Liver (tissue), 9 donors: ENCODE results near the gene CAT. TPM values are rescaled to one million over a fixed set of nuclear protein-coding genes. Genes with fewer than 3 reads are reported as not detected.

ENCODE experiments used
- DNase-seq: peaks from one replicate; pipeline ENCODE4 v3.0.0-alpha.2; 2017; ENCODE audit warnings: low spot score
- H3K27ac ChIP-seq, 2 donors: one replicate each; pipeline ENCODE4 v1.7.0; 2013; ENCODE audit warnings: inconsistent platforms in 2 of 2, low read length in 2 of 2, control low read depth in 1 of 2, low read depth in 1 of 2, mild to moderate bottlenecking in 1 of 2
- H3K27me3 ChIP-seq, 4 donors: one replicate each; pipeline versions ENCODE4 v1.6.1 to v1.7.0; 2013; ENCODE audit warnings: low read length in 3 of 4, inconsistent platforms in 1 of 4, mild to moderate bottlenecking in 1 of 4, moderate library complexity in 1 of 4; ENCODE audit not compliant: control insufficient read depth in 4 of 4, insufficient read depth in 4 of 4
- H3K36me3 ChIP-seq, 4 donors: one replicate each; pipeline versions ENCODE4 v1.6.1 to v1.7.0; 2013; ENCODE audit warnings: low read length in 3 of 4, mild to moderate bottlenecking in 3 of 4, low read depth in 1 of 4, moderate library complexity in 1 of 4; ENCODE audit not compliant: control insufficient read depth in 4 of 4, insufficient read depth in 3 of 4
- H3K4me1 ChIP-seq, 4 donors: one replicate each; pipeline versions ENCODE4 v1.6.1 to v1.7.0; 2013; ENCODE audit warnings: low read length in 3 of 4, mild to moderate bottlenecking in 3 of 4, moderate library complexity in 1 of 4; ENCODE audit not compliant: control insufficient read depth in 4 of 4, insufficient read depth in 4 of 4
- H3K4me3 ChIP-seq, 3 donors: one replicate each; pipeline versions ENCODE4 v1.6.1 to v1.7.0; 2013; ENCODE audit warnings: low read length in 3 of 3, control low read depth in 1 of 3, low read depth in 1 of 3, mild to moderate bottlenecking in 1 of 3
- H3K9ac ChIP-seq, 2 donors: one replicate each; pipeline ENCODE4 v1.7.0; 2013; ENCODE audit warnings: low read length in 2 of 2, mild to moderate bottlenecking in 2 of 2, moderate library complexity in 2 of 2, control low read depth in 1 of 2, low read depth in 1 of 2
- H3K9me3 ChIP-seq, 4 donors: one replicate each; pipeline versions ENCODE4 v1.6.1 to v1.7.0; 2013; ENCODE audit warnings: low read length in 3 of 4; ENCODE audit not compliant: control insufficient read depth in 4 of 4
- EGR1 ChIP-seq, 2 donors: IDR thresholded peaks; 2 replicates each; pipeline ENCODE4 v1.6.1; 2016 to 2018; ENCODE audit warnings: antibody characterized with exemption in 2 of 2, low read depth in 2 of 2
- FOXA1 ChIP-seq: IDR thresholded peaks from 2 replicates; pipeline ENCODE4 v1.6.1; 2016; ENCODE audit warnings: antibody characterized with exemption
- FOXA2 ChIP-seq: IDR thresholded peaks from 2 replicates; pipeline ENCODE4 v1.6.1; 2016; ENCODE audit warnings: antibody characterized with exemption
- GABPA ChIP-seq, 2 donors: IDR thresholded peaks in 1 of 2; conservative IDR thresholded peaks in 1 of 2; 2 replicates each; pipeline ENCODE4 v1.6.1; 2016; ENCODE audit warnings: antibody characterized with exemption in 2 of 2, mild to moderate bottlenecking in 1 of 2, moderate library complexity in 1 of 2
- HNF4A ChIP-seq, 2 donors: conservative IDR thresholded peaks; 2 replicates each; pipeline ENCODE4 v1.6.1; 2016; ENCODE audit warnings: antibody characterized with exemption in 2 of 2, mild to moderate bottlenecking in 2 of 2
- HNF4G ChIP-seq: IDR thresholded peaks from 2 replicates; pipeline ENCODE4 v1.6.1; 2016; ENCODE audit warnings: antibody characterized with exemption
- JUND ChIP-seq, 2 donors: IDR thresholded peaks; 2 replicates each; pipeline ENCODE4 v1.6.1; 2016; ENCODE audit warnings: antibody characterized with exemption in 2 of 2
- NR2F2 ChIP-seq: IDR thresholded peaks from 2 replicates; pipeline ENCODE4 v1.6.1; 2016; ENCODE audit warnings: antibody characterized with exemption
- RAD21 ChIP-seq, 2 donors: IDR thresholded peaks; 2 replicates each; pipeline ENCODE4 v1.6.1; 2016; ENCODE audit warnings: antibody characterized with exemption in 2 of 2, mild to moderate bottlenecking in 2 of 2
- RXRA ChIP-seq, 2 donors: IDR thresholded peaks; 2 replicates each; pipeline ENCODE4 v1.6.1; 2017 to 2018; ENCODE audit warnings: antibody characterized with exemption in 2 of 2, mild to moderate bottlenecking in 1 of 2
- SP1 ChIP-seq: IDR thresholded peaks from 2 replicates; pipeline ENCODE4 v1.6.1; 2018; ENCODE audit warnings: antibody characterized with exemption, mild to moderate bottlenecking
- YY1 ChIP-seq: IDR thresholded peaks from 2 replicates; pipeline ENCODE4 v1.6.1; 2016; ENCODE audit warnings: antibody characterized with exemption, mild to moderate bottlenecking
- WGBS: extraction: QIAGEN DNeasy Blood & Tissue Kit; methylation state at CpG from one replicate; pipeline ENCODE4 v1.1.7; 2013; 5-methylcytosine and 5-hydroxymethylcytosine counted together
- polyA plus RNA-seq, 2 donors: library from polyadenylated mRNA; stranded (reverse) in 1 of 2; unstranded in 1 of 2; fragments of 200-250 nt in 1 of 2; fragments of >200 nt in 1 of 2; fragmentation: Nextera tagmentation in 1 of 2; extraction: Ambion mirVana in 1 of 2; gene quantifications; one replicate each; pipeline versions ENCODE4 v1.2.1 to v1.2.3, GENCODE V29; 2013 to 2015
- total RNA-seq, 2 donors: library from RNA; depleted of rRNA; stranded (reverse); fragments of >200 nt; gene quantifications; one replicate each; pipeline ENCODE4 v1.2.3, GENCODE V29; 2014
- TF ChIP-seq, protein P1 (sequence below): IDR thresholded peaks from 2 replicates; pipeline ENCODE4 v1.6.1; 2016; ENCODE audit warnings: antibody characterized with exemption
- TF ChIP-seq, protein P2 (sequence below): fragments of 150-350 bp; IDR thresholded peaks from 2 replicates; pipeline ENCODE4 v1.5.1; 2017; ENCODE audit warnings: improper control_type of control experiment, low read depth, low read length; ENCODE audit not compliant: missing input control
- TF ChIP-seq, protein P3 (sequence below): IDR thresholded peaks from 2 replicates; pipeline ENCODE4 v1.6.1; 2016; ENCODE audit warnings: antibody characterized with exemption
- TF ChIP-seq, protein P4 (sequence below): IDR thresholded peaks from 2 replicates; pipeline ENCODE4 v1.6.1; 2016; ENCODE audit warnings: antibody characterized with exemption
- TF ChIP-seq, protein P5 (sequence below): IDR thresholded peaks from 2 replicates; pipeline ENCODE4 v1.6.1; 2016; ENCODE audit warnings: antibody characterized with exemption, mild to moderate bottlenecking
- donor health status: healthy.
- donor health status: healthy.
- donor health status: healthy.
- donor health status: healthy.
- donor health status: healthy.

CAT gene
- total and polyA plus RNA-seq, 4 donors: 270 to 620 (median 388) TPM

DNA sequence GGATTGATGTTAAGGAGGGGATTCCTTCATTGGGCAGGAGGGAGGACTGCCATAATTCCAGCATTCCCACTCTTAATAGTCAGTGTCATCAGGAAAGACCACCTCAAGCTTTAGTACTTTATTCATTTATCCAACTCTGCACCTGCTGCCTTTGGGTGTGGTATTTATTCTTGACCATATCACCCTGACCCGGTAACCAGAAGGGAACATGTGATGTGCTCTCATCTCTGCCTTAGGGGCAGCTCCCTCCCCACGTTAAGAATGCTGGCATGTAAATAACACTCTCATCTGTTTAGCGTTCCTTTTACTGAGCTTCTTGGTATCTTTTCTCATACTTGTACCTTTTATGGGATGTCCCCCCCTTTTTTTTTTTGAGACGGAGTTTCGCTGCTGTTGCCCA, 7.7 kb downstream of the CAT start:
- no peak overlapping the region for H3K27ac ChIP-seq
- peaks cover 2 to 28% (median 18%) of the 10 kb centered on the region in 4 donors for H3K36me3 ChIP-seq
- no peak overlapping the region for H3K9ac ChIP-seq
- no peaks in the 10 kb centered on the region for H3K27me3 ChIP-seq
- TF ChIP-seq JUND (IDR thresholded peaks at IDR 0.05): no peak
- no peak for TF ChIP-seq FOXA1
- no peak for TF ChIP-seq HNF4G
- TF ChIP-seq YY1: no peak
- TF ChIP-seq, protein P1, sequence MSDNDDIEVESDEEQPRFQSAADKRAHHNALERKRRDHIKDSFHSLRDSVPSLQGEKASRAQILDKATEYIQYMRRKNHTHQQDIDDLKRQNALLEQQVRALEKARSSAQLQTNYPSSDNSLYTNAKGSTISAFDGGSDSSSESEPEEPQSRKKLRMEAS: no peak
- TF ChIP-seq, protein P2, sequence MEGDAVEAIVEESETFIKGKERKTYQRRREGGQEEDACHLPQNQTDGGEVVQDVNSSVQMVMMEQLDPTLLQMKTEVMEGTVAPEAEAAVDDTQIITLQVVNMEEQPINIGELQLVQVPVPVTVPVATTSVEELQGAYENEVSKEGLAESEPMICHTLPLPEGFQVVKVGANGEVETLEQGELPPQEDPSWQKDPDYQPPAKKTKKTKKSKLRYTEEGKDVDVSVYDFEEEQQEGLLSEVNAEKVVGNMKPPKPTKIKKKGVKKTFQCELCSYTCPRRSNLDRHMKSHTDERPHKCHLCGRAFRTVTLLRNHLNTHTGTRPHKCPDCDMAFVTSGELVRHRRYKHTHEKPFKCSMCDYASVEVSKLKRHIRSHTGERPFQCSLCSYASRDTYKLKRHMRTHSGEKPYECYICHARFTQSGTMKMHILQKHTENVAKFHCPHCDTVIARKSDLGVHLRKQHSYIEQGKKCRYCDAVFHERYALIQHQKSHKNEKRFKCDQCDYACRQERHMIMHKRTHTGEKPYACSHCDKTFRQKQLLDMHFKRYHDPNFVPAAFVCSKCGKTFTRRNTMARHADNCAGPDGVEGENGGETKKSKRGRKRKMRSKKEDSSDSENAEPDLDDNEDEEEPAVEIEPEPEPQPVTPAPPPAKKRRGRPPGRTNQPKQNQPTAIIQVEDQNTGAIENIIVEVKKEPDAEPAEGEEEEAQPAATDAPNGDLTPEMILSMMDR: no peak
- TF ChIP-seq GABPA (IDR thresholded peaks at IDR 0.05 in 1 of 2, conservative IDR thresholded peaks at IDR 0.05 in 1 of 2): no peak
- no peak for TF ChIP-seq SP1
- TF ChIP-seq, protein P3, sequence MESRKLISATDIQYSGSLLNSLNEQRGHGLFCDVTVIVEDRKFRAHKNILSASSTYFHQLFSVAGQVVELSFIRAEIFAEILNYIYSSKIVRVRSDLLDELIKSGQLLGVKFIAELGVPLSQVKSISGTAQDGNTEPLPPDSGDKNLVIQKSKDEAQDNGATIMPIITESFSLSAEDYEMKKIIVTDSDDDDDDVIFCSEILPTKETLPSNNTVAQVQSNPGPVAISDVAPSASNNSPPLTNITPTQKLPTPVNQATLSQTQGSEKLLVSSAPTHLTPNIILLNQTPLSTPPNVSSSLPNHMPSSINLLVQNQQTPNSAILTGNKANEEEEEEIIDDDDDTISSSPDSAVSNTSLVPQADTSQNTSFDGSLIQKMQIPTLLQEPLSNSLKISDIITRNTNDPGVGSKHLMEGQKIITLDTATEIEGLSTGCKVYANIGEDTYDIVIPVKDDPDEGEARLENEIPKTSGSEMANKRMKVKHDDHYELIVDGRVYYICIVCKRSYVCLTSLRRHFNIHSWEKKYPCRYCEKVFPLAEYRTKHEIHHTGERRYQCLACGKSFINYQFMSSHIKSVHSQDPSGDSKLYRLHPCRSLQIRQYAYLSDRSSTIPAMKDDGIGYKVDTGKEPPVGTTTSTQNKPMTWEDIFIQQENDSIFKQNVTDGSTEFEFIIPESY: no peak
- TF ChIP-seq RXRA (IDR thresholded peaks at IDR 0.05): no peak
- TF ChIP-seq RAD21 (IDR thresholded peaks at IDR 0.05): no peak
- no peak for TF ChIP-seq FOXA2
- TF ChIP-seq EGR1 (IDR thresholded peaks at IDR 0.05; ENCODE audit: low read depth in 2 of 2): no peak
- no peak for TF ChIP-seq HNF4A (conservative IDR thresholded peaks at IDR 0.05)
- TF ChIP-seq, protein P4, sequence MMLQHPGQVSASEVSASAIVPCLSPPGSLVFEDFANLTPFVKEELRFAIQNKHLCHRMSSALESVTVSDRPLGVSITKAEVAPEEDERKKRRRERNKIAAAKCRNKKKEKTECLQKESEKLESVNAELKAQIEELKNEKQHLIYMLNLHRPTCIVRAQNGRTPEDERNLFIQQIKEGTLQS: no peak
- TF ChIP-seq NR2F2: no peak
- WGBS: 53% methylated on average over 5 of the region's 5 CpGs
- DNase-seq: no peak
- no peak overlapping the region for H3K4me3 ChIP-seq
- H3K4me1 ChIP-seq: peaks cover 13 to 83% (median 47%) of the 10 kb centered on the region in 4 donors
- H3K9me3 ChIP-seq: no peaks in the 10 kb centered on the region

DNA sequence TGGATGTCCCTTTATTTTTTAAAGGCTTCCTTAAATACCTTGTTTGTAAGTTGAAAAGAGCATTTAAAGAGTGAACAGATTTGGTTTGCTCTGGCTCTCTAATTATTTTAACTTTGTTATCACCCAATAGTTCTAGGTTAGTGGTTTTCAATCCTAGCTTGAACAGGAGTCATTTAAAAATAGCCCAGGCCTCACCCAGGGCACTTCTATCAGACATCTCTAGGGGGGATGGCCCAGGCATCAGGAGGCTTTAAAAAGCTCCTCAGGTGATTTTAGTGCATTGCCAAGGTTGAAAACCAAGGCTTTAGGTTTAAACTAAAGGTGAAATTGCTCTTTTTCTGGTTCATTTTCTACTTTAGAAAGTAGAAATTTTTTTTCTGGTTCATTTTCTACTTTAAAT, 8.3 kb downstream of the CAT start:
- Histone ChIP-seq H3K4me1 (peaks cover 13 to 80% (median 46%) of the 10 kb centered on the region in 4 donors), H3K9me3 (no peaks in the 10 kb centered on the region), H3K27ac (no peak overlapping the region)

More for the DNA sequence above, 8.3 kb downstream of the CAT start:
- Histone ChIP-seq H3K4me3 (no peak overlapping the region), H3K27me3 (no peaks in the 10 kb centered on the region), H3K9ac (no peak overlapping the region), H3K36me3 (peaks cover 2 to 35% (median 20%) of the 10 kb centered on the region in 4 donors)
- TF ChIP-seq, protein P1: no peak
- TF ChIP-seq GABPA (IDR thresholded peaks at IDR 0.05 in 1 of 2, conservative IDR thresholded peaks at IDR 0.05 in 1 of 2): no peak
- TF ChIP-seq, protein P5, sequence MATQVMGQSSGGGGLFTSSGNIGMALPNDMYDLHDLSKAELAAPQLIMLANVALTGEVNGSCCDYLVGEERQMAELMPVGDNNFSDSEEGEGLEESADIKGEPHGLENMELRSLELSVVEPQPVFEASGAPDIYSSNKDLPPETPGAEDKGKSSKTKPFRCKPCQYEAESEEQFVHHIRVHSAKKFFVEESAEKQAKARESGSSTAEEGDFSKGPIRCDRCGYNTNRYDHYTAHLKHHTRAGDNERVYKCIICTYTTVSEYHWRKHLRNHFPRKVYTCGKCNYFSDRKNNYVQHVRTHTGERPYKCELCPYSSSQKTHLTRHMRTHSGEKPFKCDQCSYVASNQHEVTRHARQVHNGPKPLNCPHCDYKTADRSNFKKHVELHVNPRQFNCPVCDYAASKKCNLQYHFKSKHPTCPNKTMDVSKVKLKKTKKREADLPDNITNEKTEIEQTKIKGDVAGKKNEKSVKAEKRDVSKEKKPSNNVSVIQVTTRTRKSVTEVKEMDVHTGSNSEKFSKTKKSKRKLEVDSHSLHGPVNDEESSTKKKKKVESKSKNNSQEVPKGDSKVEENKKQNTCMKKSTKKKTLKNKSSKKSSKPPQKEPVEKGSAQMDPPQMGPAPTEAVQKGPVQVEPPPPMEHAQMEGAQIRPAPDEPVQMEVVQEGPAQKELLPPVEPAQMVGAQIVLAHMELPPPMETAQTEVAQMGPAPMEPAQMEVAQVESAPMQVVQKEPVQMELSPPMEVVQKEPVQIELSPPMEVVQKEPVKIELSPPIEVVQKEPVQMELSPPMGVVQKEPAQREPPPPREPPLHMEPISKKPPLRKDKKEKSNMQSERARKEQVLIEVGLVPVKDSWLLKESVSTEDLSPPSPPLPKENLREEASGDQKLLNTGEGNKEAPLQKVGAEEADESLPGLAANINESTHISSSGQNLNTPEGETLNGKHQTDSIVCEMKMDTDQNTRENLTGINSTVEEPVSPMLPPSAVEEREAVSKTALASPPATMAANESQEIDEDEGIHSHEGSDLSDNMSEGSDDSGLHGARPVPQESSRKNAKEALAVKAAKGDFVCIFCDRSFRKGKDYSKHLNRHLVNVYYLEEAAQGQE: no peak
- no peak for TF ChIP-seq RAD21 (IDR thresholded peaks at IDR 0.05)
- no peak for TF ChIP-seq HNF4A (conservative IDR thresholded peaks at IDR 0.05)
- TF ChIP-seq HNF4G: no peak
- no peak for TF ChIP-seq FOXA2
- no peak for DNase-seq
